Epidermal melanocyte (primary cell): ENCODE data around the gene RABGAP1L.

Experiments used
- DNase-seq: peaks from one replicate; pipeline ENCODE4 v3.0.0; 2011; ENCODE audit warnings: low spot score; ENCODE audit not compliant: insufficient read length

RABGAP1L gene

DNA sequence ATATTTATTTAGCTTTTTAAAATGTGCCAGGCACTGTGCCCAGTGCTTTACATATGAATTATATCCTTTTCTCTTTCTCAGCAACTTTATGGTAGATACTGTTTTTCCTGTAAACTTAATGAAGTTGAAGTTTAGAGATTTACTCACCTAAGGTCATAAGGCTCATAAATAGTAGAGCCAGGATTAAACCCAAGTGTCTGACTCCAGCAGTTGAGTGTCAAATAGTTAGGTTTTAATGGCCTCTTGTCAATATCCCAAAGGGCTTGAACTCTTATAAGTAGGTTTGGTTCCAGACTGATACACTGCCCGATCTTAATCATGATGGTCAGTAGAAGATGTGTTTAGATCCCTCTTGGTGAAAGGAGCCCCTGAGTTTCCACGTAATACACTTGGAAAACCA is 37.8 kb downstream of the RABGAP1L start:
- DNase-seq = no peak

DNA sequence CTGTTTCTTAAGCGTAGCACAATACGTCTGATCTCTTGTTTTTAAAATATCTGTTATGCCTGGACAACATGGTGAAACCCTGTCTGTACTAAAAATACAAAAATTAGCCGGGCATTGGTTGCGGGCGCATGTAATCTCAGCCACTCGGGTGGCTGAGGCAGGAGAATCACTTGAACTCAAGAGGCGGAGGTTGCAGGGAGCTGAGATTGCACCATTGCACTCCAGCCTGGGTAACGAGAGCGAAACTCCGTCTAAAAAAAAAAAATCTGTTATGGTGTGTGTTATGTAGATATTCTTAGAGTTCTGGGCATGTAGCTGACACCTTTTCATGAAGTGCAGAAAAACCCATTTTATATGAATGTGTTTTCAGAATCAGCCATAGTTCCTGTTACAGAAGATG is 38.2 kb downstream of the RABGAP1L start:
- no peak for DNase-seq

DNA sequence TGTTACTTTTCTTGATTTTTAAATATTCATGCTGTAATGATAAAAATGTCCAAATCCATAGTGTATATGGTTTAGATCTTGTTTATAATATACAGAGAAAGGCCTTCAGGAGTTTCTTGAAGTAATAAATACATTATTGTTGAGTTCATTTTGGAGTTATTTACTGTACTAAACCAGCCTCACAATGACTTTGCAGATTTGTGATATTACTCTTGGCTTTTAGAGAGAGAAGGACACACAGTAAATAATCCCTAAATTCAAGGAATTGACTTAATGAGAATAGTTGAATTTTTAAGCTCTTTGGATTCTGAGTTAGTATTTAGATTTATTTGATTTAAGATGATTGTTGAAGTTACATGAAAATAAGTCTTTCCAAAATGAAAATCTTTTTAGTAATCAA is 38.9 kb downstream of the RABGAP1L start:
- DNase-seq = no peak

DNA sequence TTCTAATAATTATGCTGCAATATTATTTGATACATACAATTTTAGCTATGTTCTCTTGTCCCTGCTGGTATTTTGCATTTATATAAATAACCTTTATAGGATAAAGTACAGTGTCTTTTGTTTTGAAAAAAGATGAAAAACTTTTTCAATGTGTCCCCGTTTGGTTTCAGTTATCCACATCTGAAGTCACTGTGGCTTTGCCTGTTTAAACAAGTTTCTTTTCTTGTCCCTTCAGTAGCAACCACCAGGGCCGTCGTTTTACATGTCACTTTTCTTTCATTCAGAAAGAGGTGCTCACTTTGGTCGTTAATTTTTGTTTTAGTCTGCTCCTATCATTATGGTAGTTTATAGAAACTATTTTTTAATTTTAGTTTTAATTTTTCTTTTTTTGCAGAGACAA is 41.4 kb downstream of the RABGAP1L start:
- no peak for DNase-seq

DNA sequence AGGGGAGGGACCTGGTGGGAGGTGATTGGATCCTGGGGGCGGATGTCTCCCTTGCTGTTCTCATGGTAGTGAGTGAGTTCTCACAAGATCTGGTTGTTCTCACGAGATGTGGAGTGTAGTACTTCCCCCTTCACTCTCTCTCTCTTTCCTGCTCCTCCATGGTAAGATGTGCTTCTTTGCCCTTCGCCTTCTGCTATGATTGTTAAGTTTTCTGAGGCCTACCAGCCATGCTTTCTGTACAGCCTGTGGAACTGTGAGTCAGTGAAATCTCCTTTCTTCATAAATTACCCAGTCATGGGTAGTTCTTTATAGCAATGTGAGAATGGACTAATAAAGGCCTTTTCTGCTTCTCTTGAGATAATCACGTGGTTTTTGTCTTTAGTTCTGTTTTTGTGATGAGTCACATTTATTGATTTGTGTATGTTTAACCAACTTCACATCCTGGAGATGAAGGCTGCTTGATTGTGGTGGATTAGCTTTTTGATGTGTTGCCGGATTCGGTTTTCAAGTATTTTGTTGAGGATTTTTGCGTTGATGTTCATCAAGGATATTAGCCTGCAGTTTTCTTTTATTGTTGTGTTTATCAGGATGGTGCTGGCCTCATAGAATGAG is 45.5 kb downstream of the RABGAP1L start:
- no peak for DNase-seq

DNA sequence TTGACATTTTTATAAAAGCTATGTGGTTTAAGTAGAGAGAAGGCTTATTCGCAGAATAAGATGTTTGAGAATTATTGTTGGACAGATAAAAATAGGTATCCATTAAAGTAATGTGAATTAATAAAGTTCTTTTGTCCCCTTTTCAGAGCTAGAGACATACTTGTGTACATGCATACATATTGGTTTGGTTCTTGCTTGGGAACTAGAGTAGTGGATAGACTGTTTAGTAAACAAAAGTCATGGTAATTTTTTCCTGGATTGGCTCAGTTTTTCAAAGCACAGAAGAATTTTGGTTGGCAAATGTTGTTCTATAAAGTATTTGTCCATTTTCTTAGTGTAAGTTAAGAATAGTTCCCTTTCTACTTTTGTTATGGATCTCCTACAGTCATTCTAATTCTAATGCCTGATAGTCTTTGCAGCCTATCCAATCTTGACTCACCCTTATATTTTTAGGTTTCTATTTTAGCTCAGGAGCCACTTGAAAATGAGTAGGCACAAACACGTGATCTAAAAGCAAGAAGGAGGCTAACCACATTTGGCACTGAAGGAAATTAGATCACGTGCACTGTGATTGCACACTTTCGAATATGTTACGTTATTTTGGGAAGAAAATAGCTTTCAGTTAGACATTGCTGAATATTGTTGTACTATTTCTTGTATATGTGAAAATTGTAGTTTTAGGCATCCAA is 47.0 kb downstream of the RABGAP1L start:
- DNase-seq = no peak

DNA sequence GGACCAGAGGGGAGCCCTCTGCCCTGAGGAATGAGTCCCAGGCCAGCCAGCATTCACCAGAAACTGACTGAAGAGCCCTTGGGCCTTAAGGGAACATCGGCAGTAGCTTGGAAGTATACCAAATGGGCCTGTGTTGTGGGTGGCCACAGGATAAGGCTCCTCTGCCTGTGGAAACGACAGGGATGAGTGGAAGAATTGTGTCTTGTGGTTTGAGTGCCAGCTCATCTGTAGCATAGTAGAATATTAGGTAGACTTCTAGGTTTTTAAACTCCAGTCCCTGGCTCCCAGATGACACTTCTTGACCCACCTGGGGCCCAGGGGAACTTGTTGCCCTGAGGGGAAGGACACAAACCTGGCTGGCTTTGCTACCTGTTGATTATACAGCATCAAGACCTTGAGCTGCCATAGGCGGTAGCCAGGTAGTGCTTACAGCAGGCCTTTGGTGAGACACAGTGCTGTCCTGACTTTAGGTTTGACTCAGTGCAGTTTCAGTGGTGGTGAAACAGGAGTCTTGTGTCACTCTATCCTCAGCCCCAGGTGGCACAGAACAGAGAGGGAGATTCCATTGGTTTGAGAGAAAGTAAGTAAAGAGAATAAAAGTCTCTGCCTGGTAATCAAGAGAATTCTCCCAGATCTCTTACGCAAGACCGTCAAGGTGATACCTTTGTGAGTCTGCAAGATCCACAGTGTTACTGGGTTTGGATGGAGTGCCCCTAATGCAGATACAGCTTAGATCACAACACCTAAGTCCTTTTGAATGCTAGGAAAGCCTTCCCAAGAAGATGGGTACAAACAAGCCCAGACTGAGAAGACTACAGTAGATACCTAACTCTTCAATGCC is 50.2 kb downstream of the RABGAP1L start:
- no peak for DNase-seq

DNA sequence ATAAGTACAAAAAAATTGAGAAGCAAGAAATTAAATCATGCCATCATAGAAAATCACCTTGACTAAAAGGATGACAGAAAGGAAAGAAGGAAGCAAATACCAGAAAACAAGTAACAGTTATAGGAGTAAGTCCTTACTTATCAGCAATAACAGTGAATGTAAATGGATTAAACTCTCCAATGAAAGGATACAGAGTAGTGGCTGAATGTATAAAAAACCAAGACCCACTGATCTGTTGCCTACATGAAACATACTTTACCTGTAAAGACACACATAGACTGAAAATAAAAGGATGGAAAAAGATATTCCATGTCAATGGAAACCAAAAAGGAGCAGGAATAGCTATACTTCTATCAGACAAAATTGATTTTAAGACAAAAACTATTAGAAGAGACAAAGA is 52.2 kb downstream of the RABGAP1L start:
- DNase-seq = no peak

DNA sequence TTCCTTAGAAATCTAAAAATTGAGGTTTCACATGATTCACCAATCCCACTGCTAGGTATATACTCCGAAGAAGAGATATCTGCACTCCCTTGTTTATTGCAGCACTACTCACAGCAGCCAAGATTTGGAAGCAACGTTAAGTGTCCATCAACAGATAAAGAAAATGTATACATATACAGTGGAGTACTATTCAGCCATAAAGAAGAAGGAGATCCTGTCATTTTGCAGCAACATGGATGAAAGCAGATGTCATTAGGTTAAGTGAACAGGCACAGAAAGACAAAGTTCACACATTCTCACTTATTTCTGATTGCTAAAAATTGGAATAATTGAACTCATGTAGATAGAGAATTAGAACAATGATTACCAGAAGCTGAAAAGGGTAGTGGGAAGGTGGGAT is 56.4 kb downstream of the RABGAP1L start:
- DNase-seq = no peak

DNA sequence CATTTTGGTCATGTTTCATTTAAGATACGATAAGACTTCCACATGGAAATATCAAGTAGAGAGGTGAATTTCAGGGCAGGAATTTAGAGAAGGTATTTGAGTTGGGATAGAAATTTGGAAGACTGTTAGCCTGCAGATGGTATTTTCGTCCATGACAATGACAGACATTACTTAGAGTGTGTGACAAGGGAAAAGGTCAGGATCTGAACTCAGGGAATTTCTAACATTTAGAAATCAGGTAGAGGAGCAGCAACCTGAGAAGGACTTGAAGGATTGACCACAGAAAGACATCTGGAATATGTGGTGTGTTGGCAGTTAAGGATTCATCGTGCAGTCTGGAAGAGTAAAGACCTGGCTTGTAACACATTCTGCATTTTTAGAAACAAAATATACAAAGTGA is 57.9 kb downstream of the RABGAP1L start:
- DNase-seq = no peak

DNA sequence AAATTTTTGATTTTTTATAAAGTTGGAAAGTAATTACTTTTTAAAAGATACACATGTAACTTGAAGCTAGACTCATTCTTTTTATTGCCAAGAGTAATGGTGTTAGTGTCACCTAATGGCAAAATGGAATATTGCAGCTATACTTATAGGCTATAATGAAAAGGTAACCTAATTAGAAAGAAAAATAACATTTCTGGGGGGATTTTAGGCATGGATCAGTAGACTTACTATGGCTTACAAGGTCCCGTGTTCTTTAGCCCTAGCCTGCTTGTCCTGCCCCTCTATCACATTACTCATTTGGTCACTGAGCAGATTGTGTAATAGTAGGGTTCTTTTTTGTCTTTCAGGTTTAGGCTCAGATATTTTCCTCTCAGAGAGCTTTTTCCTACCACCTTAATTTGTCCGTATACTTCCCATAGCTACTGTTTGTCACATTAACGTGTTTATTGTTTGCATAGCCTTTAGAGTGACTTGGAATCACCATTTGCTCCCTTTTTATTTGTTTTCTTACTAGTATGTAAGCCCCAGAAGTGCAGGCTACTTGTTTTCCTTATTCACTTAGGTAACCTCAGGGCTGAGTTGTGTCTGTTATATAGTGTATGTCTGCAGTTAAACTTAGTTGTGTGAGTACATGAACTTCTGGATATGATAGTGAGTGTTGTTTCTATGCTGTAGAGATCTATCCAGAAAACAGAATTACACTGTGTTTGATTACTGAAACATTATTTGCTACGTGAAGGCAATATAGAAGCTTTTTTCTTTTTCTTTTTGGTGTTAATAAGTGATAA is 58.7 kb downstream of the RABGAP1L start:
- DNase-seq = no peak

DNA sequence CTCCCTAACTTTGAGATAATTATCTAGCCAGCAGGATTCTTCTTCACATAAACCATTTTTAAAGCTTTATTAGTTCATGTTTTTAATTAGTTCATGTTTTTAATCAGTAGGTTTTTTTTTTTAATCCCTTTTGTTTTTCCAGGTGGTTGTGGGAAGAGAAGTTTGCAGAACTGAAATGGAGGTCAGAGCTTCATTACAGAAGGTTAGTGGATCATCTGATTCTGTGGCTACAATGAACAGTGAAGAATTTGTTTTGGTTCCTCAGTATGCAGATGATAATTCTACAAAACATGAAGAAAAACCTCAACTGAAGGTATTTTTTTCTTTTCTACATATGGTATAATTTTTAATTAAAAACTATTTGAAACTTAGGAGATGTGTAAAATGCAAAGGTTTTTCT is 59.7 kb downstream of the RABGAP1L start:
- DNase-seq = no peak

DNA sequence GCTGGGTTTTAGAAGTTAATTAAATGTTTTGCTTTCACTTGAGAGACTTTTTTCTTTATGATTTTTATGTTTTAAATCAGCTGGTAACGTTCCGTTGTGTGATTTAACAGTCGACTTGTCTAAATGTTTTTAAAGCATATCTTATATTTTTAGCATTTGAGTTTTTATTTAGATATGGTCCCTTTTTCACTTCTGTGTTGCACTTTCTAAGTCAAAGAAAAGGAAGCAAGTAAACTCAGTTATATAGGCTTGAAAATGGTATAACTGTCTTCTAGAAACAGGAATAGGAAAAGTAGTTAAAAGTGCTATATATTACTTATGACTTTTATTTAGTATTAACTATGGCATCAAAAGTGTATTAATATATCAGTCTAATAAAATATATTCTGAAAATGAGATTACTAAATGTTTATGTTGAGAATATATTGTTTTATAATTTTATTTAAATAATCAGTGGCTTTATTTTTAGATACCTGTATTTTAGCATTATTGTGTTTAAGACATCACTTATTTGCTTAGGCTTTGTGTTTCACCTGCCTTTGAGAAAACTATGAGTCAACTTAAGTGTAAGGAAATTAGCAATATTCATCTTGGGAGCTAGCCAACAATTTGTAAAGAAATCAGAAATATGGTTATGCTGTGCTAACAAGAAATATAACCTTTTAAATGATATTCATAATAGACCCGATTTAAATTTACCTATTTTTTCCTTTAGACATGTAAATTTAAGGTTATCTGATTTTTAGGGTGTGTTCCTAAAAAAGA is 60.5 kb downstream of the RABGAP1L start:
- no peak for DNase-seq

DNA sequence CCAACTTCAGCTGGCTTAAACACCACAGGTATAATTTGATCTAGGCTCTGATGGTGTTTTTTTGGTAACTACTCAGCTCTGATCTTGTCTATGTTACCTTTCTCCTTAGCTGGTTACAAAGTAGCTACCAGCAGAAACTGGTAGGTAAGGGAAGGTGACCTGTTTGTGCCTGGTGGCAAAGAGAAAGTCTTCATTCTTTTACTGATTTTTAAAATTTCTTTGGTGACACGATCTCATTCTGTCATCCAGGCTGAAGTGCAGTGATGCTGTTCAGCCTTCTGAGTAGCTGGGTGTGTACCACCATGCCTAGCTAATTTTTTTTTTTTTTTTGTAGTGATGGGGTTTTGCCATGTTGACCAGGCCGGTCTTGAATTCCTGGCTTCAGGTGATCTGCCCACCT is 62.4 kb downstream of the RABGAP1L start:
- DNase-seq = no peak

DNA sequence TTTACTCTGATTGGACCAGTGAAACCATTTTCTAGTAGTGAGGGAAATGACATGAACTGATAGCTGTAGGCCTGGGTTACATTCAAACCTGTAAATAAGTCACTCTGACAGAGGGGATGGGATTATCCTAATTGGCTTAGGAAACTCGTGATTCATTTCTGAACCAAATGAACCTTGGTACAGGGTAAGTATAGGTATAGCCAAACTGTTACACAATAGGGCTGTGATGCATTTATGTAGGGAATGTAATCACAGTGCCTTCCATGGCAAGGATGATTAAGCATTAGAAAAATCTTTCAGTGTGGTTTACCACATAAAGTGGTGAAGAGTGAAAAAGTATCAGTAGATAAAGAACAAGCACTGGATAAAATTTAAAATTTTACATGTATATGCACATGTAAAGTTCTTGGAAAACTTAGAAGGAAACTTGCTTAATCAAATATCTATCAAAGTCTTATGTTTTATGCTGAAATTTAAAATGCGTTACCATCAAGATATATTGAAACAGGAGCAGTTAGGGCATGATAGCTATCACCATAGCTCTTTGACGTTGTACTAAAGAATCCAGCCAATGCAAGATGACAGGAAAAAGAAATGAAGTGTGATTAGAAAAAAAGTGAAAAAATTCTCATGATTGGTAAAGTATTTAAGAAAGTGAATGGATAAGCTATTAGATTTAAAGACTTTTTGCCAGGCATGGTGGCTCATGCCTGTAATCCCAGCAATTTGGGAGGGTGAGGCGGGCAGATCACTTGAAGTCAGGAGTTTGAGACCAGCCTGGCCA is 63.0 kb downstream of the RABGAP1L start:
- no peak for DNase-seq

DNA sequence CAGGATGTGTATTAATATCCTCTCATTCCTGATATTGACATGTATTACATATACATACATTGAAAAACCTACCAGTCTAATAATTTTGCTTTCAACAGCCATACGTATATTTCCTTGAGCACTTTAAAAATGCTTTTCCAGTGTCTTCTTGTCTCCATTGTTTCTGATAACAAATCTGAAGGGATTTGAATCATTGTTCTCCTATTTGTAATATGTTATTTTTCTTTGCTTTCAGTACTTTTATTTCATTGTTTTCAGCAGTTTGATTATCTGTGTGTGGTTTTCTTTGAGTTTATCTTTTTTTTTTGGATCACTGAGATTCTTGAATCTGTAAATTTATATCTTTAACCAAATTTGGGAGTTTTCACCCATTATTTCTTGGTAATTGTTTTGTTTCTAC is 65.3 kb downstream of the RABGAP1L start:
- no peak for DNase-seq

DNA sequence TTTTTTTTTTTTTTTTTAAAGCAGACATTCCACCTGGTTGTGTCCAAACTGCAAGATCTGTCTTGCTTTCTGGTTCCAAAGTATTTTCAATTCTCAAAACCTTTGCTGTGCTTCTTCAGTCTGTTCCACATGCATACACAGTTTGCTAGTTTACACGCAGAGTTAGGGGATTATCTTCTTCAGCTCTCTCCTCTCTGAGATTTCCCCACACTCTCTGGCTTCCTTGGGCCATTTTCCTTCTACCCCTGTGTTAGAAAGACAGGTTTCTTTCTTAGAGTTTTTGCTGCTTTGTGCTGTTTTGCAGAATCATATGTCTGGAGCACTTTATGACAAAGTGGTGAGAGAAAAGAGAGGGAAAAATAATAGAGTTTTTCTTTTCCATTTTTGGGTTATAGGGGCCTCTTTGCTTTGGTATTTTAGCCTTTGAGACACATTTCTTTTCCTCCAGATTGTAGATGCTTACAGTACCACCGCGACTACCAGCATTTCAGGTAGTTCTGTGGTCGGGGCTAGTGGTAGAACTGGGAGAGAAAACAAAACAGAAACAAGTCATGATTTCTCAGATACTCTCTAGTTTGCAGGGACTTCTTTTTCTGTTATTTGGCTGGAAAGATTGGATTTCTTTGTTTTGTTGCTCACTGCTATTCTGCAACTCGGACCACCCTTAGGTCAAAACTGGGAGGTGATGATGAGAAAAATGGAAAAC is 66.3 kb downstream of the RABGAP1L start:
- no peak for DNase-seq

DNA sequence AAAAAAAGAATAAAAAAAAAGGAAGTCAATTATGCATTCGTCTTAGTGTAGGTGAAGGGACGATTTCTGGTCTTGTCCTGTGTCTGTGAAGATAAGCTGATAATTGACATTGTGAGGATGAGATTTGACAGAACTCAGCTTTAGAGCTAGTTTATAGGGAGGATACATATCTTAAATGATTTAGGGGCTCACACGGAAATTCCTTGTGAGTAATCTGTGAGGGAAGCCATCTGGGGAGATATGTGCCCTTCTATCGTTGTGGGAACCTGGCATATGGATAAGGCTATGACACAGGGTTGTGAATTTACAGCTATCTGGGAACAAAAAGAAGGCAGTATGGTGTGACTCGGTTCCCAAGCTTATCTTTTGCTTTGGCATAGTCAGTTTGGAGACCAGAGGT is 71.1 kb downstream of the RABGAP1L start:
- DNase-seq = no peak

DNA sequence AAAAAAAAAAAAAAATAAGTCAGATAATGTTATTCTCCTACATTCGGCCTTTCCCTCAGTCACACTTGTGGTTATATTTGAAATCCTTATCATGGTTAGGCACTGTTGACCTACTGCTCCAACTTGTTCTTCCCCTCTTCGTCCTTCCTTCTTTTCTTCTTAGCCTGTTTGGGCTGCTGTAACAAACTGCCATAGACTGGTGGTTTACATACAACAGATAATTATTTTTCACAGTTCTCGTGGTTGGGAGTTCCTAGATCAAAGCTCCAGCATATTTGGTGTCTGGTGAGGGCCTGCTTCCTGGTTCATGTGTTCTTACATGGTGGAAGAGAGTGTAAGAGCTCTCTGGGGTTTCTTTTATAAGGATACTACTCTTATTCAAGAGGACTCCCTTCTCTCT is 73.4 kb downstream of the RABGAP1L start:
- no peak for DNase-seq
